Cerebellar cortex (tissue), 1 donor: ENCODE measurements around the gene CLPTM1.
"Not testable (repeated sequence)": the region's sequence is repeated elsewhere in the genome, so short reads cannot be mapped to it uniquely, and the experiment has no call there.

Experiments used
- DNase-seq: peaks from one replicate; pipeline ENCODE4 v3.0.0-alpha.2; 2015; ENCODE audit warnings: low spot score

The CLPTM1 gene

GRCh38 chr19:44954649-44955504, at the start of gene CLPTM1:
TSS of gene CLPTM1 (plus strand) at chr19:44955380. CDS start at chr19:44955396, 16 bp downstream.
- peak; percentile 96 for DNase-seq

GRCh38 chr19:44905437-44906160, 49.6 kb upstream of the CLPTM1 start, which contains the start of gene APOE:
TSS of gene APOE (plus strand) at chr19:44905796. CDS start at chr19:44906625, 829 bp downstream.
- peak; percentile 80 for DNase-seq

GRCh38 chr19:44907613-44908012, 47.6 kb upstream of the CLPTM1 start:
- no peak for DNase-seq

GRCh38 chr19:44908074-44908835, 46.9 kb upstream of the CLPTM1 start:
- DNase-seq: no peak

- no peak for DNase-seq
Observed at GRCh38 chr19:44908836-44909261, 46.3 kb upstream of the CLPTM1 start.

GRCh38 chr19:44909775-44910174, 45.4 kb upstream of the CLPTM1 start:
- no peak for DNase-seq

GRCh38 chr19:44911896-44912295, 43.3 kb upstream of the CLPTM1 start:
- not testable (repeated sequence) for DNase-seq

GRCh38 chr19:44912854-44913253, 42.3 kb upstream of the CLPTM1 start:
- DNase-seq: no peak

- not testable (repeated sequence) for DNase-seq
Observed at GRCh38 chr19:44913512-44914432, 41.4 kb upstream of the CLPTM1 start.

- DNase-seq: peak; percentile 93
Observed at GRCh38 chr19:44914433-44915206, 40.6 kb upstream of the CLPTM1 start, which contains the start of gene APOC1. TSS of gene APOC1 (plus strand) at chr19:44914608. CDS start at chr19:44914892, 284 bp downstream.

- DNase-seq: no peak
Observed at GRCh38 chr19:44924243-44924725, 30.9 kb upstream of the CLPTM1 start.

- no peak for DNase-seq
Observed at GRCh38 chr19:44925114-44925891, 29.9 kb upstream of the CLPTM1 start.

- DNase-seq: not testable (repeated sequence)
Observed at GRCh38 chr19:44926245-44927077, 28.7 kb upstream of the CLPTM1 start.

GRCh38 chr19:44927746-44928145, 27.4 kb upstream of the CLPTM1 start:
- DNase-seq: no peak

GRCh38 chr19:44930088-44930487, 25.1 kb upstream of the CLPTM1 start:
- no peak for DNase-seq

- DNase-seq: no peak
Observed at GRCh38 chr19:44931541-44931940, 23.6 kb upstream of the CLPTM1 start.

- no peak for DNase-seq
Observed at GRCh38 chr19:44939668-44940067, 15.5 kb upstream of the CLPTM1 start.

GRCh38 chr19:44942067-44942571, 13.1 kb upstream of the CLPTM1 start, which contains the start of gene APOC4:
TSS of gene APOC4 (plus strand) at chr19:44942237. CDS start at chr19:44942278, 41 bp downstream.
- DNase-seq: no peak
